B cell (primary cell): ENCODE results near the gene SIGLEC14. TPM values are rescaled to one million over a fixed set of nuclear protein-coding genes. Genes with fewer than 3 reads are reported as not detected.
A peak's percentile ranks its signal among the peaks of the same experiment; 100 is the strongest.

Experiments used
- ATAC-seq: fragments of 200-7000 bp; cut with Tn5 transposase; one replicate; pipeline ENCODE4 v1.10.0; 2021; ENCODE audit warnings: low read depth, mild to moderate bottlenecking, moderate number of reproducible peaks, moderate library complexity
- CTCF ChIA-PET: fragments of 350-600 bp; sonication (Branson Sonifier 250); formaldehyde crosslinking; loops from one replicate; lab custom pipeline; 2021; ENCODE audit warnings: antibody characterized with exemption, inconsistent platforms; lab: Charles Lee
- POLR2A ChIA-PET: fragments of 350-600 bp; sonication (Branson Sonifier 250); formaldehyde crosslinking; loops from one replicate; lab custom pipeline; 2021; ENCODE audit warnings: antibody characterized with exemption; lab: Charles Lee
- DNase-seq: peaks from one replicate; pipeline ENCODE4 v3.0.0; 2013
- H2AFZ ChIP-seq: 2 replicates; pipeline ENCODE4 v1.6.1; 2012; ENCODE audit warnings: mild to moderate bottlenecking, low read depth, low read length; ENCODE audit not compliant: insufficient read depth, poor library complexity, severe bottlenecking
- H3K27ac ChIP-seq, 2 donors: 1 replicate in 1 of 2; 2 replicates in 1 of 2; pipeline ENCODE4 v1.5.1; 2012 to 2013; ENCODE audit warnings: low read length in 2 of 2, mild to moderate bottlenecking in 2 of 2, moderate library complexity in 1 of 2
- H3K27me3 ChIP-seq, 4 experiments: fragments of 200-600 bp in 1 of 4; sonication (generic) in 1 of 4; replicated peaks in 1 of 4; 1 replicate in 2 of 4; 2 replicates in 2 of 4; pipeline versions ENCODE4 v1.6.1 to v1.7.0; 2013 to 2016; ENCODE audit warnings: low read length in 3 of 4, mild to moderate bottlenecking in 2 of 4, mixed read lengths in 1 of 4, moderate library complexity in 1 of 4; ENCODE audit not compliant: insufficient read depth in 4 of 4, control insufficient read depth in 3 of 4; ENCODE audit errors: control extremely low read depth in 1 of 4
- H3K36me3 ChIP-seq, 2 experiments: replicated peaks in 1 of 2; 1 replicate in 1 of 2; 2 replicates in 1 of 2; pipeline versions ENCODE4 v1.6.1 to v1.7.1; 2013; ENCODE audit warnings: low read length in 1 of 2; ENCODE audit not compliant: insufficient read depth in 2 of 2, control insufficient read depth in 1 of 2; ENCODE audit errors: control extremely low read depth in 1 of 2, extremely low read depth in 1 of 2
- H3K4me1 ChIP-seq, 2 donors: fragments of 200-600 bp in 1 of 2; sonication (generic) in 1 of 2; 1 replicate in 1 of 2; 2 replicates in 1 of 2; pipeline versions ENCODE4 v1.5.1 to v1.6.1; 2013 to 2017; ENCODE audit warnings: low read length in 2 of 2; ENCODE audit not compliant: control insufficient read depth in 2 of 2, insufficient read depth in 2 of 2
- H3K4me2 ChIP-seq: replicated peaks from 2 replicates; pipeline ENCODE3; 2012; ENCODE audit warnings: mild to moderate bottlenecking, low read depth, low read length; ENCODE audit not compliant: poor library complexity, severe bottlenecking
- H3K4me3 ChIP-seq, 5 experiments: fragments of 200-600 bp in 1 of 5; sonication (generic) in 1 of 5; 1 replicate in 3 of 5; 2 replicates in 2 of 5; pipeline versions ENCODE4 v1.5.1 to v1.7.0; 2011 to 2016; ENCODE audit warnings: low read length in 4 of 5, mild to moderate bottlenecking in 4 of 5, low read depth in 2 of 5, control low read depth in 1 of 5, moderate library complexity in 1 of 5; ENCODE audit not compliant: insufficient read depth in 1 of 5; ENCODE audit errors: control extremely low read depth in 1 of 5, extremely low read depth in 1 of 5
- H3K79me2 ChIP-seq: fragments of 200-600 bp; sonication (generic); one replicate; pipeline ENCODE4 v1.6.0; 2016; ENCODE audit warnings: low read length; ENCODE audit not compliant: control insufficient read depth, insufficient read depth
- H3K9ac ChIP-seq: fragments of 200-600 bp; sonication (generic); 2 replicates; pipeline ENCODE4 v1.6.1; 2017; ENCODE audit warnings: mild to moderate bottlenecking, low read length, moderate library complexity
- H3K9me3 ChIP-seq, 3 donors: one replicate each; pipeline versions ENCODE4 v1.6.1 to v1.7.1; 2013; ENCODE audit warnings: low read length in 2 of 3; ENCODE audit not compliant: control insufficient read depth in 2 of 3, insufficient read depth in 1 of 3; ENCODE audit errors: control extremely low read depth in 1 of 3
- H4K20me1 ChIP-seq: 2 replicates; pipeline ENCODE4 v1.6.0; 2012; ENCODE audit warnings: mild to moderate bottlenecking, low read length; ENCODE audit not compliant: insufficient read depth, control insufficient read depth, poor library complexity, severe bottlenecking
- H3K27ac Mint-ChIP-seq: one replicate; pipeline ENCODE4 v1.8.0; 2021; ENCODE audit warnings: mixed read lengths
- H3K27me3 Mint-ChIP-seq: one replicate; pipeline ENCODE4 v1.8.0; 2021; ENCODE audit warnings: mixed read lengths
- H3K4me1 Mint-ChIP-seq: one replicate; pipeline ENCODE4 v1.8.0; 2021; ENCODE audit warnings: mixed read lengths
- H3K4me3 Mint-ChIP-seq: one replicate; pipeline ENCODE4 v1.8.0; 2021; ENCODE audit warnings: mixed read lengths
- H3K9me3 Mint-ChIP-seq: one replicate; pipeline ENCODE4 v1.8.0; 2022; ENCODE audit warnings: mixed read lengths; ENCODE audit not compliant: insufficient read depth
- EZH2 ChIP-seq: IDR thresholded peaks from 2 replicates; pipeline ENCODE4 v1.6.1; 2012; ENCODE audit warnings: borderline replicate concordance, low read depth, mild to moderate bottlenecking, moderate library complexity, low read length; ENCODE audit not compliant: insufficient read depth, poor library complexity, severe bottlenecking
- WGBS: methylation state at CpG from one replicate; pipeline ENCODE4 v1.1.5; 2013; ENCODE audit warnings: missing lambda C conversion rate; ENCODE audit not compliant: insufficient coverage; 5-methylcytosine and 5-hydroxymethylcytosine counted together
- intact Hi-C: fragments of 100-400 bp; cut with micrococcal nuclease; formaldehyde crosslinking; loops from one replicate; pipeline ENCODE4 v1.10.0; 2022
- polyA plus RNA-seq: library from polyadenylated mRNA; depleted of rRNA; stranded (reverse); fragments of >200 nt; gene quantifications from 2 replicates; pipeline ENCODE4 v1.2.3, GENCODE V29; 2012
- total RNA-seq, 2 donors: library from RNA; stranded (reverse); fragments of 120-200 nt in 1 of 2; gene quantifications; 1 replicate in 1 of 2; 2 replicates in 1 of 2; pipeline versions ENCODE4 v1.2.3 to v1.2.4, GENCODE V29; 2013 to 2022
- TF ChIP-seq, protein P1 (sequence below): fragments of 200-600 bp; IDR thresholded peaks from one replicate; pipeline ENCODE4 v1.8.0; 2022; ENCODE audit warnings: antibody characterized with exemption, mild to moderate bottlenecking

Gene SIGLEC14
- total and polyA plus RNA-seq, 2 donors (not counting 1 experiment from before 2014, with no cell fraction given): 11.2 to 30.0 TPM

DNA sequence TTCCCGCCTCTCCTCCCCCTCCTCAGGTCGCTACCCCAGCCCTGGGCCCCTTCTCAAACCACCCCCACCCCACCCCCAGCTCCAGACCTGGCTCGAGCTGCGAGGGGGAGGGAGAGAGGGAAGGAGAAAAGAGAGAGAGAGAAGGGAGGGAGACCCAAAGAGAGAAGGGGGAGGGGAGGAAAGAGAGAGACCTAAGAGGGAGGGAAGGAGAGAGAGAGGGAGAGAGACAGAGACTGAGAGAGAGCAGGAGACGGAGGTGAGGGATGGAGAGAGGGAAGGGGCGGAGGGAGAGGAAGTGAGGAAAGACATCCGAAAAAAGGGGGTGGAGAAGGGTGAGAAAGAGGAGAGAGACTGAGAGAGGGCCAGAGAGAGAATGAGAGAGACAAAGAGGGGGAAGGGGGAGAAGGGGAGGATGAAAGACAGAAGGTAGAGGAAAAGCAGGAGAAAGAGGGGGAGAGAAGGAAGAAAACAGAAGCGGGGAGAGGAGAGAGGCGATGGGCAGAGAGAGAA, 44.5 kb upstream of the SIGLEC14 start:
- Mint-ChIP-seq H3K27me3 (peaks cover 54% of the 10 kb centered on the region), H3K9me3 (no peaks in the 10 kb centered on the region), H3K27ac (no peak overlapping the region), H3K4me3 (peak overlapping the region; percentile 41), H3K4me1 (peaks cover 20% of the 10 kb centered on the region)
- Histone ChIP-seq H3K4me1 (peaks cover 15 to 25% of the 10 kb centered on the region in 2 donors), H2AFZ (peak overlapping the region; percentile 69), H3K9ac (peak overlapping the region; percentile 59), H3K4me2 (peak overlapping the region; percentile 91), H3K27ac (no peak overlapping the region), H3K79me2 (no peaks in the 10 kb centered on the region), H3K4me3 (peak overlapping the region in 3 of 5 experiments; percentile 28 to 51 (median 37)), H3K27me3 (peaks cover 0 to 55% (median 23%) of the 10 kb centered on the region in 4 experiments), H3K36me3 (no peaks in the 10 kb centered on the region), H3K9me3 (peaks cover 0 to 11% (median 0%) of the 10 kb centered on the region in 3 donors), H4K20me1 (no peaks in the 10 kb centered on the region)
- DNase-seq (no peak), ATAC-seq (no peak)
- TF ChIP-seq EZH2: no peak
- intact Hi-C loops: no loop called here
- POLR2A ChIA-PET: no interaction called here
- 38% methylated on average over 5 of the region's 9 CpGs for WGBS
- CTCF ChIA-PET: no interaction called here

DNA sequence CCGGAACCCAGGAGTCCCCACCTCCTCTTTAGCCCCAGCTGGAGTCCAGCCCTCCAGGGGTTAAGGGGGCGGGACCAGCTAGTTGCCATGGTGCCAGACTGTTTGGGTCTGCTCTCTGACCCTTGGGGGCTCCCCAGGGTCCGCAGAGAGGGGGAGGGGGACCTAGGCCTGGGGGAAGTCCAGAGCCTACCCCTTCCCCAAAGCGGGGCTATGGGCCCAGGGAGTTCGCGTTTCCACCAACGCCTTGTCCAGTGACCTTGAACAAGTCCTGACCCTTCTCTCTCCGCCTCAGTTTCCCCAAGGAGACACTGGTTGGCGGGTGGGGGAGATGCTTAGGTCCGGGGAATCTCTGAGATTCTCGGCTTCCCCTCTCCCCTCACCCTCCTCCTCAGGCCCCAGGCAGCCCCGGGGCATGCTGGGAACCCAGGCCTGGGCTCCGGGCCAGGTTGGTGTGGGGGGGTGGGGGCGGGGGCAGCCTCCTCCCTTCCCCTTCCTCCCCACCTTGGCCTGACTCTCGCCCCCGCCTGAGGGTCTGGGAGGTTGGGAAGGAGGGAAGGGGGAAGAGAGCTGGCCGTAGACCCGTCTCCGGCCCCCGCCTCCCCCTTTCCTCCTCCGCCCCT, 43.9 kb upstream of the SIGLEC14 start:
- H3K4me2 ChIP-seq: peak overlapping the region; percentile 91
- TF ChIP-seq EZH2: no peak
- TF ChIP-seq, protein P1, sequence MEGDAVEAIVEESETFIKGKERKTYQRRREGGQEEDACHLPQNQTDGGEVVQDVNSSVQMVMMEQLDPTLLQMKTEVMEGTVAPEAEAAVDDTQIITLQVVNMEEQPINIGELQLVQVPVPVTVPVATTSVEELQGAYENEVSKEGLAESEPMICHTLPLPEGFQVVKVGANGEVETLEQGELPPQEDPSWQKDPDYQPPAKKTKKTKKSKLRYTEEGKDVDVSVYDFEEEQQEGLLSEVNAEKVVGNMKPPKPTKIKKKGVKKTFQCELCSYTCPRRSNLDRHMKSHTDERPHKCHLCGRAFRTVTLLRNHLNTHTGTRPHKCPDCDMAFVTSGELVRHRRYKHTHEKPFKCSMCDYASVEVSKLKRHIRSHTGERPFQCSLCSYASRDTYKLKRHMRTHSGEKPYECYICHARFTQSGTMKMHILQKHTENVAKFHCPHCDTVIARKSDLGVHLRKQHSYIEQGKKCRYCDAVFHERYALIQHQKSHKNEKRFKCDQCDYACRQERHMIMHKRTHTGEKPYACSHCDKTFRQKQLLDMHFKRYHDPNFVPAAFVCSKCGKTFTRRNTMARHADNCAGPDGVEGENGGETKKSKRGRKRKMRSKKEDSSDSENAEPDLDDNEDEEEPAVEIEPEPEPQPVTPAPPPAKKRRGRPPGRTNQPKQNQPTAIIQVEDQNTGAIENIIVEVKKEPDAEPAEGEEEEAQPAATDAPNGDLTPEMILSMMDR: no peak
- no peaks in the 10 kb centered on the region for H4K20me1 ChIP-seq
- intact Hi-C loops: no loop called here
- no peaks in the 10 kb centered on the region for H3K79me2 ChIP-seq
- peak overlapping the region in 4 of 5 experiments; percentile 28 to 51 (median 44) for H3K4me3 ChIP-seq
- Mint-ChIP-seq H3K4me3 (peak overlapping the region; percentile 60), H3K9me3 (no peaks in the 10 kb centered on the region), H3K27ac (no peak overlapping the region), H3K27me3 (peaks cover 59% of the 10 kb centered on the region), H3K4me1 (peaks cover 20% of the 10 kb centered on the region)
- peak overlapping the region; percentile 69 for H2AFZ ChIP-seq
- H3K9ac ChIP-seq: peak overlapping the region; percentile 59
- ChIA-PET POLR2A (interaction anchor here (0.9 kb wide), 1 partner anchor 13 kb away, joined by 3 read pairs; no protein-coding TSS in a partner anchor), CTCF (no interaction called here)
- H3K4me1 ChIP-seq: peaks cover 15 to 25% of the 10 kb centered on the region in 2 donors
- ATAC-seq: peak; percentile 59
- 17% methylated on average over 1 of the region's 21 CpGs for WGBS
- H3K27ac ChIP-seq: no peak overlapping the region
- no peaks in the 10 kb centered on the region for H3K36me3 ChIP-seq
- H3K9me3 ChIP-seq: peaks cover 0 to 11% (median 0%) of the 10 kb centered on the region in 3 donors
- DNase-seq: peak; percentile 66
- peaks cover 0 to 56% (median 24%) of the 10 kb centered on the region in 4 experiments for H3K27me3 ChIP-seq
